ENCODE measurements around the gene APOBEC3F.
"Not testable (repeated sequence)": the region's sequence is repeated elsewhere in the genome, so short reads cannot be mapped to it uniquely, and the experiment has no call there.

Gene APOBEC3F

GRCh38 chr22:39028281-39028680 lies 12.4 kb upstream of the APOBEC3F start:
- no peak for DNase-seq

- DNase-seq: no peak
These were observed 11.4 kb upstream of the APOBEC3F start for GRCh38 chr22:39029227-39029626.

GRCh38 chr22:39030705-39031104 lies 10.0 kb upstream of the APOBEC3F start:
- DNase-seq: no peak

GRCh38 chr22:39031434-39032295 lies 9.0 kb upstream of the APOBEC3F start:
- not testable (repeated sequence) for DNase-seq

GRCh38 chr22:39037071-39037470 lies 3.6 kb upstream of the APOBEC3F start:
- DNase-seq: not testable (repeated sequence)

GRCh38 chr22:39039306-39040126 lies 1.1 kb upstream of the APOBEC3F start:
- DNase-seq: no peak

- not testable (repeated sequence) for DNase-seq
These were observed 518 bp upstream of the APOBEC3F start for GRCh38 chr22:39040155-39040537.

GRCh38 chr22:39041908-39042307 lies 1.2 kb downstream of the APOBEC3F start:
- no peak for DNase-seq

- not testable (repeated sequence) for DNase-seq
These were observed 2.4 kb downstream of the APOBEC3F start for GRCh38 chr22:39043063-39043462.

- not testable (repeated sequence) for DNase-seq
These were observed 4.5 kb downstream of the APOBEC3F start for GRCh38 chr22:39045136-39045535.

GRCh38 chr22:39049486-39049885 lies 8.8 kb downstream of the APOBEC3F start:
- not testable (repeated sequence) for DNase-seq

GRCh38 chr22:39051844-39052495 lies 11.3 kb downstream of the APOBEC3F start:
- not testable (repeated sequence) for DNase-seq

- no peak for DNase-seq
These were observed 15.0 kb downstream of the APOBEC3F start for GRCh38 chr22:39055658-39056057.

- not testable (repeated sequence) for DNase-seq
These were observed 20.6 kb downstream of the APOBEC3F start for GRCh38 chr22:39061290-39061689.

GRCh38 chr22:39061951-39062350 lies 21.3 kb downstream of the APOBEC3F start:
- DNase-seq: not testable (repeated sequence)

- DNase-seq: not testable (repeated sequence)
These were observed 23.2 kb downstream of the APOBEC3F start for GRCh38 chr22:39063904-39064303.

GRCh38 chr22:39066442-39067276 lies 26.0 kb downstream of the APOBEC3F start:
- DNase-seq: not testable (repeated sequence)

- DNase-seq: no peak
These were observed 27.5 kb downstream of the APOBEC3F start for GRCh38 chr22:39068033-39068785.

- no peak for DNase-seq
These were observed 29.5 kb downstream of the APOBEC3F start for GRCh38 chr22:39070186-39070585.

GRCh38 chr22:39072581-39072981 lies 31.9 kb downstream of the APOBEC3F start:
- DNase-seq: not testable (repeated sequence)

GRCh38 chr22:39073981-39074380 lies 33.3 kb downstream of the APOBEC3F start:
- no peak for DNase-seq

Measured in NCI-H446 treated with DMSO at 0.1 percent for 48 hours (cell line).